OCI-M2 (cell line): ENCODE results near the gene GHRHR.

Source experiments
- DNase-seq: peaks from one replicate; lab custom pipeline; 2025; ENCODE audit not compliant: unreplicated experiment; lab: John Stamatoyannopoulos, UW

The GHRHR gene

GRCh38 chr7:30983914-30984247, 20.1 kb downstream of the GHRHR start:
- no peak for DNase-seq

GRCh38 chr7:30984359-30985107, 20.8 kb downstream of the GHRHR start:
- DNase-seq: no peak

GRCh38 chr7:30985756-30986155, 22.0 kb downstream of the GHRHR start:
- no peak for DNase-seq

GRCh38 chr7:30986331-30986730, 22.6 kb downstream of the GHRHR start:
- DNase-seq: no peak

GRCh38 chr7:30986738-30987137, 23.0 kb downstream of the GHRHR start:
- DNase-seq: no peak

- DNase-seq: no peak
These were observed 23.4 kb downstream of the GHRHR start for GRCh38 chr7:30987178-30987577.

- DNase-seq: no peak
These were observed 24.2 kb downstream of the GHRHR start for GRCh38 chr7:30987936-30988335.

- DNase-seq: no peak
These were observed 24.7 kb downstream of the GHRHR start for GRCh38 chr7:30988351-30989005.

- DNase-seq: no peak
These were observed 25.5 kb downstream of the GHRHR start for GRCh38 chr7:30989008-30989823.

- DNase-seq: no peak
These were observed 26.3 kb downstream of the GHRHR start for GRCh38 chr7:30989824-30990672.

- DNase-seq: no peak
These were observed 27.0 kb downstream of the GHRHR start for GRCh38 chr7:30990673-30991170.

- no peak for DNase-seq
These were observed 28.7 kb downstream of the GHRHR start for GRCh38 chr7:30992414-30992813.

GRCh38 chr7:30994206-30995100, 30.7 kb downstream of the GHRHR start:
- no peak for DNase-seq

GRCh38 chr7:30995536-30995935, 31.8 kb downstream of the GHRHR start:
- DNase-seq: no peak

GRCh38 chr7:30996256-30996655, 32.5 kb downstream of the GHRHR start:
- no peak for DNase-seq

GRCh38 chr7:30996883-30997282, 33.1 kb downstream of the GHRHR start:
- no peak for DNase-seq

- DNase-seq: no peak
These were observed 33.6 kb downstream of the GHRHR start for GRCh38 chr7:30997316-30997715.

GRCh38 chr7:30998180-30998579, 34.4 kb downstream of the GHRHR start:
- no peak for DNase-seq

GRCh38 chr7:31000161-31000693, 36.5 kb downstream of the GHRHR start:
- no peak for DNase-seq

GRCh38 chr7:31000779-31001178, 37.0 kb downstream of the GHRHR start:
- no peak for DNase-seq
